Fibroblast of lung (primary cell): ENCODE results near the gene SLC25A43. TPM values are rescaled to one million over a fixed set of nuclear protein-coding genes. Genes with fewer than 3 reads are reported as not detected.

Experiments used
- DNase-seq, 2 donors: peaks; one replicate each; pipeline versions ENCODE4 v3.0.0 to v3.0.0-alpha.2; 2010; ENCODE audit warnings: low read depth in 2 of 2
- H2AFZ ChIP-seq: 2 replicates; pipeline ENCODE4 v1.5.1; 2012; ENCODE audit warnings: low read length, control low read depth, inconsistent platforms
- H3K27ac ChIP-seq: 2 replicates; pipeline ENCODE4 v1.5.1; 2011; ENCODE audit warnings: low read length, control low read depth; ENCODE audit not compliant: insufficient read depth
- H3K27me3 ChIP-seq: 2 replicates; pipeline ENCODE4 v1.5.1; 2011; ENCODE audit warnings: mild to moderate bottlenecking, low read length; ENCODE audit not compliant: control insufficient read depth, insufficient read depth
- H3K36me3 ChIP-seq: 2 replicates; pipeline ENCODE4 v1.5.1; 2011; ENCODE audit warnings: low read length; ENCODE audit not compliant: control insufficient read depth, insufficient read depth
- H3K4me1 ChIP-seq: 2 replicates; pipeline ENCODE4 v1.5.1; 2011; ENCODE audit warnings: low read length; ENCODE audit not compliant: control insufficient read depth, insufficient read depth; ENCODE audit errors: extremely low read depth
- H3K4me2 ChIP-seq: 2 replicates; pipeline ENCODE4 v1.5.1; 2011; ENCODE audit warnings: low read length, control low read depth; ENCODE audit not compliant: insufficient read depth; ENCODE audit errors: extremely low read depth
- H3K4me3 ChIP-seq, 4 experiments: fragments of 200-600 bp in 1 of 4; sonication (generic) in 1 of 4; replicated peaks in 1 of 4; 2 replicates each; pipeline ENCODE4 v1.5.1; 2011 to 2016; ENCODE audit warnings: low read length in 4 of 4, low read depth in 3 of 4, mild to moderate bottlenecking in 3 of 4, control low read depth in 2 of 4, inconsistent platforms in 1 of 4, mixed read lengths in 1 of 4; ENCODE audit not compliant: insufficient read depth in 1 of 4; ENCODE audit errors: control extremely low read depth in 1 of 4
- H3K79me2 ChIP-seq: 2 replicates; pipeline ENCODE4 v1.5.1; 2012; ENCODE audit warnings: mild to moderate bottlenecking, low read length, inconsistent platforms; ENCODE audit not compliant: control insufficient read depth, insufficient read depth
- H3K9ac ChIP-seq: 2 replicates; pipeline ENCODE4 v1.5.1; 2011; ENCODE audit warnings: mild to moderate bottlenecking, low read length, control low read depth; ENCODE audit not compliant: insufficient read depth
- H3K9me3 ChIP-seq: 2 replicates; pipeline ENCODE4 v1.5.1; 2012; ENCODE audit warnings: low read depth, low read length; ENCODE audit not compliant: control insufficient read depth, insufficient read depth
- H4K20me1 ChIP-seq: 2 replicates; pipeline ENCODE4 v1.5.1; 2011; ENCODE audit warnings: low read length; ENCODE audit not compliant: control insufficient read depth, insufficient read depth; ENCODE audit errors: extremely low read depth
- EZH2 ChIP-seq: IDR thresholded peaks from 2 replicates; pipeline ENCODE4 v1.5.1; 2012; ENCODE audit warnings: low read length, control low read depth, mild to moderate bottlenecking; ENCODE audit errors: missing control alignments
- polyA plus RNA-seq, 2 donors: library from polyadenylated mRNA; depleted of rRNA in 1 of 2; stranded (reverse) in 1 of 2; unstranded in 1 of 2; fragments of >200 nt; gene quantifications; 2 replicates each; pipeline ENCODE4 v1.2.1, GENCODE V29; 2011 to 2012; ENCODE audit warnings: missing spikeins in 1 of 2
- total RNA-seq: library from RNA; depleted of rRNA; stranded (reverse); fragments of >200 nt; gene quantifications from 2 replicates; pipeline ENCODE4 v1.2.1, GENCODE V29; 2014
- TF ChIP-seq, protein P1 (sequence below), 2 donors: IDR thresholded peaks in 1 of 2; conservative IDR thresholded peaks in 1 of 2; 1 replicate in 1 of 2; 2 replicates in 1 of 2; pipeline ENCODE4 v1.5.1; 2011 to 2012; ENCODE audit warnings: low read length in 2 of 2, control low read depth in 1 of 2, inconsistent platforms in 1 of 2, low read depth in 1 of 2, mild to moderate bottlenecking in 1 of 2

SLC25A43 gene
- total and polyA plus RNA-seq, 2 donors (not counting 1 experiment from before 2014, with no cell fraction given), result 31.0 to 31.6 TPM

DNA sequence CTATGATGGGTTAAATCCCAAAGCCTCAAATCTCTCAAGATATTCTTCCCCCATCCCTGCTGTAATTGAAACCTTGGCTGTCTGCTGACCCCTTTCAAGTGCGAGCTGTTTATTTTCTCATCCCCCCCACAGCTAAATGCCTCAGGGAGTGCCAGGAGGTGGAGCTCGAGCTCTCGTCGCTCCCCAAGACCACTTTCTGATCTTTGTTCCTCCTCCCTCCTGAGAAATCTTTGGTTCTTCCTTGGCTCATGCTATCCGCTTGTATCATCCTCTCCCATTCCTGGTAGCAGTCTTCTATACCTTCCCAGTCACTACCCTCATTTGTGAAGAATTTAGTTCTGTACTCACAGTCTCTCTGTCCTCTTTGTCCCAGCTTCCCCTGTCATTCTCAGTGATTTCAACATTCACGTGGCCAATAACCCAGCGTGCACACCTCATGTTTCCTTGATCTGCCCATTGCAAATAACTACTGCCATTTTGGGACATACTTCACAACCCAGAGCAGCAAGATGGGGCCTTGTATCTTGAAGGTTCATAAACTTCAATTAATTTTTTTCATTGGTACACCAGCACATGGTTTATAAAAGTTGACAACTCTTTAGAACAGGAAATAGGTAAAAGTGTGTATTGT is 9.2 kb upstream of the SLC25A43 start:
- Histone ChIP-seq H3K27me3 (no peaks in the 10 kb centered on the region), H3K4me3 (no peak overlapping the region), H3K9me3 (no peaks in the 10 kb centered on the region), H3K9ac (no peak overlapping the region), H3K4me1 (no peaks in the 10 kb centered on the region), H4K20me1 (no peaks in the 10 kb centered on the region), H2AFZ (no peak overlapping the region), H3K27ac (no peak overlapping the region), H3K79me2 (no peaks in the 10 kb centered on the region), H3K4me2 (no peak overlapping the region), H3K36me3 (no peaks in the 10 kb centered on the region)
- no peak for DNase-seq
- TF ChIP-seq, protein P1, sequence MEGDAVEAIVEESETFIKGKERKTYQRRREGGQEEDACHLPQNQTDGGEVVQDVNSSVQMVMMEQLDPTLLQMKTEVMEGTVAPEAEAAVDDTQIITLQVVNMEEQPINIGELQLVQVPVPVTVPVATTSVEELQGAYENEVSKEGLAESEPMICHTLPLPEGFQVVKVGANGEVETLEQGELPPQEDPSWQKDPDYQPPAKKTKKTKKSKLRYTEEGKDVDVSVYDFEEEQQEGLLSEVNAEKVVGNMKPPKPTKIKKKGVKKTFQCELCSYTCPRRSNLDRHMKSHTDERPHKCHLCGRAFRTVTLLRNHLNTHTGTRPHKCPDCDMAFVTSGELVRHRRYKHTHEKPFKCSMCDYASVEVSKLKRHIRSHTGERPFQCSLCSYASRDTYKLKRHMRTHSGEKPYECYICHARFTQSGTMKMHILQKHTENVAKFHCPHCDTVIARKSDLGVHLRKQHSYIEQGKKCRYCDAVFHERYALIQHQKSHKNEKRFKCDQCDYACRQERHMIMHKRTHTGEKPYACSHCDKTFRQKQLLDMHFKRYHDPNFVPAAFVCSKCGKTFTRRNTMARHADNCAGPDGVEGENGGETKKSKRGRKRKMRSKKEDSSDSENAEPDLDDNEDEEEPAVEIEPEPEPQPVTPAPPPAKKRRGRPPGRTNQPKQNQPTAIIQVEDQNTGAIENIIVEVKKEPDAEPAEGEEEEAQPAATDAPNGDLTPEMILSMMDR (conservative IDR thresholded peaks at IDR 0.05 in 1 of 2, IDR thresholded peaks at IDR 0.05 in 1 of 2; ENCODE audit: low read depth in 1 of 2, low read length in 2 of 2), result no peak
- TF ChIP-seq EZH2, result no peak

GRCh38 chrX:119391279-119391678 is 7.9 kb upstream of the SLC25A43 start:
- no peaks in the 10 kb centered on the region for H3K79me2 ChIP-seq
- H3K4me2 ChIP-seq, result no peak overlapping the region
- no peak overlapping the region for H3K27ac ChIP-seq
- H3K4me3 ChIP-seq, result no peak overlapping the region
- H3K9ac ChIP-seq, result no peak overlapping the region
- DNase-seq, result peak; percentile 37 to 40
- TF ChIP-seq, protein P1 (conservative IDR thresholded peaks at IDR 0.05 in 1 of 2, IDR thresholded peaks at IDR 0.05 in 1 of 2; ENCODE audit: low read depth in 1 of 2, low read length in 2 of 2), result peak; percentile 28 to 50
- no peak for TF ChIP-seq EZH2
- no peaks in the 10 kb centered on the region for H3K27me3 ChIP-seq
- no peaks in the 10 kb centered on the region for H4K20me1 ChIP-seq
- H2AFZ ChIP-seq, result no peak overlapping the region
- no peaks in the 10 kb centered on the region for H3K36me3 ChIP-seq
- H3K4me1 ChIP-seq, result no peaks in the 10 kb centered on the region
- no peaks in the 10 kb centered on the region for H3K9me3 ChIP-seq

DNA sequence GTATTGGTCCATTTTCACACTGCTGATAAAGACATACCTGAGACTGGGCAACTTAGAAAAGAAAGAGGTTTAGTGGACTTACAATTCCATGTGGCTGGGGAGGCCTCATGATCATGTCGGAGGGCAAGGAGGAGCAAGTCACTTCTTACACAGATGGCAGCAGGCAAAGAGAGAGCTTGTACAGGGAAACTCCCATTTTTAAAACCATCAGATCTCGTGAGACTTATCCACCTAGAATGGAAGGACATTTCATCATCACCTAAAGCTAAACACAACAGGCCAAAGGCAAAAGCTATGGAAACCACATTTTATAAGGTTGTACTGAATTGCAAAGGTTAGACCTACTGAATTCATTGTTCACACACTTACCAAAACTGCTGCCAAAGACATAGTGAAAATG is 6.0 kb upstream of the SLC25A43 start:
- Histone ChIP-seq H3K9me3 (no peaks in the 10 kb centered on the region), H3K4me1 (no peaks in the 10 kb centered on the region), H3K27me3 (no peaks in the 10 kb centered on the region), H3K4me2 (no peak overlapping the region), H3K79me2 (no peaks in the 10 kb centered on the region), H3K36me3 (no peaks in the 10 kb centered on the region), H3K27ac (no peak overlapping the region), H3K9ac (no peak overlapping the region), H3K4me3 (no peak overlapping the region), H2AFZ (no peak overlapping the region), H4K20me1 (no peaks in the 10 kb centered on the region)
- no peak for TF ChIP-seq EZH2
- TF ChIP-seq, protein P1 (conservative IDR thresholded peaks at IDR 0.05 in 1 of 2, IDR thresholded peaks at IDR 0.05 in 1 of 2; ENCODE audit: low read depth in 1 of 2, low read length in 2 of 2), result no peak
- no peak for DNase-seq
